ENCODE measurements around the gene TANC1.

The TANC1 gene

GRCh38 chr2:159209341-159210306 lies 241.2 kb downstream of the TANC1 start:
- no peaks in the 10 kb centered on the region for H3K36me3 ChIP-seq
- H3K4me1 ChIP-seq = peaks cover 73% of the 10 kb centered on the region
- no peaks in the 10 kb centered on the region for H3K9me3 ChIP-seq
- no peaks in the 10 kb centered on the region for H4K20me1 ChIP-seq
- H3K4me3 ChIP-seq = no peak overlapping the region
- no peaks in the 10 kb centered on the region for H3K27me3 ChIP-seq
- peak overlapping the region; percentile 56 for H3K4me2 ChIP-seq
- TF ChIP-seq Cebpa-rat (IDR thresholded peaks at IDR 0.05) = no peak
- H3K27ac ChIP-seq = peak overlapping the region; percentile 28; the same call in 1 of the 2 replicates
- no peak overlapping the region for H3K9ac ChIP-seq

- H3K4me2 ChIP-seq = peak overlapping the region; percentile 65
- H3K27me3 ChIP-seq = no peaks in the 10 kb centered on the region
- peak overlapping the region; percentile 77 for H3K27ac ChIP-seq
Measured at GRCh38 chr2:159211447-159212396, 243.3 kb downstream of the TANC1 start.

GRCh38 chr2:159213296-159213695 lies 244.9 kb downstream of the TANC1 start:
- H3K9me3 ChIP-seq = peaks cover 13% of the 10 kb centered on the region; the same call in 1 of the 2 replicates
- peak overlapping the region; percentile 77 for H3K27ac ChIP-seq
- no peaks in the 10 kb centered on the region for H3K27me3 ChIP-seq
- H3K9ac ChIP-seq = no peak overlapping the region
- H3K4me1 ChIP-seq = peaks cover 62% of the 10 kb centered on the region
- H4K20me1 ChIP-seq = no peaks in the 10 kb centered on the region
- TF ChIP-seq Cebpa-rat (IDR thresholded peaks at IDR 0.05) = no peak
- H3K4me2 ChIP-seq = peak overlapping the region; percentile 65
- H3K4me3 ChIP-seq = no peak overlapping the region
- no peaks in the 10 kb centered on the region for H3K36me3 ChIP-seq

More at GRCh38 chr2:159211447-159212396, 243.3 kb downstream of the TANC1 start:
- H3K4me3 ChIP-seq = peak overlapping the region; percentile 19; the same call in 1 of the 2 replicates
- H3K9ac ChIP-seq = peak overlapping the region; percentile 57; the same call in 1 of the 2 replicates
- H3K36me3 ChIP-seq = no peaks in the 10 kb centered on the region
- peaks cover 70% of the 10 kb centered on the region for H3K4me1 ChIP-seq
- H4K20me1 ChIP-seq = no peaks in the 10 kb centered on the region
- peaks cover 5% of the 10 kb centered on the region; the same call in 1 of the 2 replicates for H3K9me3 ChIP-seq
- TF ChIP-seq Cebpa-rat (IDR thresholded peaks at IDR 0.05) = no peak

- Histone ChIP-seq H3K4me2 (no peak overlapping the region), H3K9me3 (peaks cover 13% of the 10 kb centered on the region; the same call in 1 of the 2 replicates), H3K9ac (no peak overlapping the region), H3K27ac (no peak overlapping the region), H4K20me1 (no peaks in the 10 kb centered on the region), H3K4me3 (no peak overlapping the region), H3K27me3 (no peaks in the 10 kb centered on the region), H3K36me3 (0 out of 2 replicates have a peak, but pooled peaks cover 2% of the 10 kb centered on the region), H3K4me1 (peaks cover 51% of the 10 kb centered on the region)
- TF ChIP-seq Cebpa-rat (IDR thresholded peaks at IDR 0.05) = no peak
Measured at GRCh38 chr2:159214325-159214865, 246.0 kb downstream of the TANC1 start.

- 0 out of 2 replicates have a peak, but pooled peaks cover 5% of the 10 kb centered on the region for H3K36me3 ChIP-seq
Measured at GRCh38 chr2:159215116-159215515, 246.7 kb downstream of the TANC1 start.

GRCh38 chr2:159217676-159218075 lies 249.2 kb downstream of the TANC1 start:
- Histone ChIP-seq H3K27ac (no peak overlapping the region), H3K4me2 (no peak overlapping the region), H3K4me1 (peaks cover 18% of the 10 kb centered on the region), H3K9me3 (peaks cover 13% of the 10 kb centered on the region; the same call in 1 of the 2 replicates), H3K36me3 (0 out of 2 replicates have a peak, but pooled peaks cover 5% of the 10 kb centered on the region), H4K20me1 (no peaks in the 10 kb centered on the region), H3K4me3 (no peak overlapping the region), H3K9ac (no peak overlapping the region), H3K27me3 (no peaks in the 10 kb centered on the region)
- no peak for TF ChIP-seq Cebpa-rat (IDR thresholded peaks at IDR 0.05)

More at GRCh38 chr2:159215116-159215515, 246.7 kb downstream of the TANC1 start:
- no peaks in the 10 kb centered on the region for H4K20me1 ChIP-seq
- H3K27ac ChIP-seq = no peak overlapping the region
- no peak overlapping the region for H3K4me2 ChIP-seq
- H3K27me3 ChIP-seq = no peaks in the 10 kb centered on the region
- H3K4me1 ChIP-seq = peaks cover 44% of the 10 kb centered on the region
- H3K9ac ChIP-seq = no peak overlapping the region
- H3K4me3 ChIP-seq = no peak overlapping the region
- peaks cover 13% of the 10 kb centered on the region; the same call in 1 of the 2 replicates for H3K9me3 ChIP-seq
- no peak for TF ChIP-seq Cebpa-rat (IDR thresholded peaks at IDR 0.05)

- Histone ChIP-seq H3K4me1 (peaks cover 11% of the 10 kb centered on the region), H3K4me3 (no peak overlapping the region)
- TF ChIP-seq Cebpa-rat (IDR thresholded peaks at IDR 0.05) = no peak
Measured at GRCh38 chr2:159218389-159218788, 249.9 kb downstream of the TANC1 start.

GRCh38 chr2:159219394-159219998 lies 251.1 kb downstream of the TANC1 start:
- no peaks in the 10 kb centered on the region for H3K27me3 ChIP-seq
- no peaks in the 10 kb centered on the region for H4K20me1 ChIP-seq
- H3K4me2 ChIP-seq = no peak overlapping the region
- no peak overlapping the region for H3K27ac ChIP-seq
- H3K4me1 ChIP-seq = no peaks in the 10 kb centered on the region
- H3K4me3 ChIP-seq = no peak overlapping the region
- TF ChIP-seq Cebpa-rat (IDR thresholded peaks at IDR 0.05) = no peak
- H3K9me3 ChIP-seq = peaks cover 13% of the 10 kb centered on the region; the same call in 1 of the 2 replicates
- H3K9ac ChIP-seq = no peak overlapping the region
- H3K36me3 ChIP-seq = 0 out of 2 replicates have a peak, but pooled peaks cover 9% of the 10 kb centered on the region

More at GRCh38 chr2:159218389-159218788, 249.9 kb downstream of the TANC1 start:
- 0 out of 2 replicates have a peak, but pooled peaks cover 5% of the 10 kb centered on the region for H3K36me3 ChIP-seq
- H3K4me2 ChIP-seq = no peak overlapping the region
- H3K27ac ChIP-seq = no peak overlapping the region
- H3K9ac ChIP-seq = no peak overlapping the region
- H3K27me3 ChIP-seq = no peaks in the 10 kb centered on the region
- no peaks in the 10 kb centered on the region for H4K20me1 ChIP-seq
- peaks cover 13% of the 10 kb centered on the region; the same call in 1 of the 2 replicates for H3K9me3 ChIP-seq

Measured in BLaER1 (cell line).